Measurements from ENCODE around the gene MYBPH.

GRCh38 chr1:203143641-203144040 lies 32.0 kb downstream of the MYBPH start:
- TF ChIP-seq CTCF (IDR thresholded peaks at IDR 0.05) (no peak), POLR2A (IDR thresholded peaks at IDR 0.05) (no peak)
